Measurements from ENCODE around the gene ZNF736. TPM values are rescaled to one million over a fixed set of nuclear protein-coding genes. Genes with fewer than 3 reads are reported as not detected.

Gene ZNF736
- polyA plus RNA-seq, 1 donor: 9.5 TPM

Other genes with a start within 250 kb of the ZNF736 start
- gene ZNF735, start 106.8 kb upstream of the ZNF736 start, polyA plus RNA-seq (ENCODE audit: insufficient read length): not detected
- gene ZNF679, start 85.5 kb upstream of the ZNF736 start, polyA plus RNA-seq (ENCODE audit: insufficient read length): not detected
- 10.7 TPM for gene ZNF680, start 249.1 kb downstream of the ZNF736 start, polyA plus RNA-seq (ENCODE audit: insufficient read length)

All from hindlimb muscle (tissue), 1 donor.